Measurements from ENCODE around the gene GRIK4.

DNA sequence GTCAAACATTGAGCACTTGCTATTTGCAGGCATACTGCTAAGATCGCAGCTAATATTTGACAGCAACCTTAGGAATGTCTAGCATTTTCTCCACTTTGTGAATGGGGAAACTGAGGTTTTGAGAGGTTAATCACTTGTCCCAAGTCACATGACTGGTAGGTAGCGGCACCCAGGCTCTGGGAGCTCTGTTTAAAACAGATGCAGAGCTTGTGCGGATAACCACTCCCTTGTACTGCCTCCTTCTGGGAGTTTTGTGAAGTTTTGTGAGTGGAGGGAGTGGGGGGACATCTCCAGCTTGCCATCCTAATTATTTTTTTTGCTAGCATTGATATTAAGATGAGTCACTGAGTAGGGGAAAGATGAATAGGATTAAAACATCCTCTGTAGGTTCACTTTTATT, 134.7 kb downstream of the GRIK4 start:
- TF ChIP-seq POLR2AphosphoS5 (IDR thresholded peaks at IDR 0.05; ENCODE audit: low read depth, low read length), result no peak
- no peak for TF ChIP-seq POLR2A (IDR thresholded peaks at IDR 0.05; ENCODE audit: low read depth, low read length)

All from GM12892 (cell line).